Mammary epithelial cell (primary cell): ENCODE results near the gene SENP5.

ENCODE experiments used
- EZH2 ChIP-seq: IDR thresholded peaks from 2 replicates; pipeline ENCODE4 v1.6.1; 2012; ENCODE audit warnings: low read length, inconsistent platforms, borderline replicate concordance
- TF ChIP-seq, protein P1 (sequence below), 2 donors: IDR thresholded peaks in 1 of 2; conservative IDR thresholded peaks in 1 of 2; 2 replicates each; pipeline ENCODE4 v1.5.1; 2011 to 2012; ENCODE audit warnings: inconsistent platforms in 2 of 2, low read length in 2 of 2, mild to moderate bottlenecking in 2 of 2, control low read depth in 1 of 2, low read depth in 1 of 2; ENCODE audit not compliant: insufficient read depth in 1 of 2; ENCODE audit errors: extremely low read depth in 1 of 2

DNA sequence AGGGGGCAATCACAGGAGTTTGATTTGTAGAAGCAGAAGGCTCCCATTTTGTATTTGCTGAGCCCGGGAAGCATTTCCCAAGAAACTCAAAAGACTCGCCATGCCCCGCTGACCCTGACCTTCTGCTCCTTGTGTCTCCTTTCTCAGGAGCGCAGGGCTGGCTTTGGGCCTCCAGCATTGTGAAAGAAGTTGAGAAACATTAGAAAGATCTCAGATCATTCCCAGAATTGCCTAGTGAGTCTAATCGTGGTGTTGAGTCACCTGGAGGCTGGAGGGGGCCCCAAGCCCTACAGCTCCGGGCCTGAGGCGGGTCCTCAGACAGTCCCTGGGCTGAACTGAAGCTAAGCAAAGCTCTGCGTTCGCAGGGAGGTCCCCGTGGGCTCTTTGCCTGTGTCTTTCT lies 111.8 kb downstream of the SENP5 start:
- TF ChIP-seq, protein P1, sequence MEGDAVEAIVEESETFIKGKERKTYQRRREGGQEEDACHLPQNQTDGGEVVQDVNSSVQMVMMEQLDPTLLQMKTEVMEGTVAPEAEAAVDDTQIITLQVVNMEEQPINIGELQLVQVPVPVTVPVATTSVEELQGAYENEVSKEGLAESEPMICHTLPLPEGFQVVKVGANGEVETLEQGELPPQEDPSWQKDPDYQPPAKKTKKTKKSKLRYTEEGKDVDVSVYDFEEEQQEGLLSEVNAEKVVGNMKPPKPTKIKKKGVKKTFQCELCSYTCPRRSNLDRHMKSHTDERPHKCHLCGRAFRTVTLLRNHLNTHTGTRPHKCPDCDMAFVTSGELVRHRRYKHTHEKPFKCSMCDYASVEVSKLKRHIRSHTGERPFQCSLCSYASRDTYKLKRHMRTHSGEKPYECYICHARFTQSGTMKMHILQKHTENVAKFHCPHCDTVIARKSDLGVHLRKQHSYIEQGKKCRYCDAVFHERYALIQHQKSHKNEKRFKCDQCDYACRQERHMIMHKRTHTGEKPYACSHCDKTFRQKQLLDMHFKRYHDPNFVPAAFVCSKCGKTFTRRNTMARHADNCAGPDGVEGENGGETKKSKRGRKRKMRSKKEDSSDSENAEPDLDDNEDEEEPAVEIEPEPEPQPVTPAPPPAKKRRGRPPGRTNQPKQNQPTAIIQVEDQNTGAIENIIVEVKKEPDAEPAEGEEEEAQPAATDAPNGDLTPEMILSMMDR (conservative IDR thresholded peaks at IDR 0.05 in 1 of 2, IDR thresholded peaks at IDR 0.05 in 1 of 2; ENCODE audit: extremely low read depth in 1 of 2, insufficient read depth in 1 of 2, low read depth in 1 of 2, low read length in 2 of 2), result no peak
- TF ChIP-seq EZH2, result no peak
